Measurements from ENCODE around the gene PRH1. TPM values are rescaled to one million over a fixed set of nuclear protein-coding genes. Genes with fewer than 3 reads are reported as not detected.

PRH1 gene
- total RNA-seq, 2 donors from 2014 or later = 13.4 to 42.6 TPM

DNA sequence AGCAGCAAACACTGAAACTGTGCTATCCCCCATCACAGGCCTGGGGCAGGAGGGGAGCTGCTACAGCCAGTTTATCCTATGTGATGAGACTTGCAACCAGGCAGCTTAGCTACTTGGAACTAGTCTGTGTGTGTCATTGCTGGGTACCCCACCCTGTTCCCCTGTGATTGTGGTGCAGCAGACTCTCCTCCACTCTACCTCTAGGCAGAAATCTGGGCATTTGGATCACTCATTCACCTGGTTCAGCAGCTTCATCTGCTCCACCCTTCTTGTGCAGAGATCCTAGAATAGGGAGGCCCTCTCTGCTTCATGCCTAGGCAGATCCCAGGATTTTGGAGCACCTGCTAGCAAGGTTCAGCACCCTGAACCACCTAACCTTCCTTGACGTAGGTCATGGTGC lies 16.5 kb upstream of the PRH1 start:
- no peak overlapping the region for H3K27ac ChIP-seq (ENCODE audit: low read depth, low read length)

DNA sequence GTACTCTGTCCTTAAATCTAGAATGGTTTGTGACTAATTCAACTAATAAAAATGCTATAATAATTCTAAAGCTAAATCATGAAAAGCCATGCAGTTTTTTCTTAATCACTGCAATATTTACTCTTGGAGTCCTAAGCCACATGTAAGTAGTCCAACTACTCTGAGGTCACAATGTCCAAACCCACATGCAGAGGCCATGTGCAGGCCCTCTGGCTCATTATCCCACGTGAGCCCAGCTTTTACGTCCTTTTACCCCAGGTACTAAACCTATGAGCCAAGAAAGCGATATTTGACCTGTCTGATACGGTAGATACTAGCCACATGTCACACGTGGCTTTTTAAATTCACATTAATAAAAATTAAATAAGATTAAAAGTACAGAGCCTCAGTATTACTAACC lies 12.8 kb upstream of the PRH1 start:
- 99% methylated on average over 5 of the region's 5 CpGs; no CpG with 5 or more reads in 1 of the 2 experiments for WGBS, 2 experiments (ENCODE audit: insufficient coverage in 1 of 2, insufficient read length in 1 of 2)
- Mint-ChIP-seq H3K36me3 (ENCODE audit: low read depth) (peaks cover 9% of the 10 kb centered on the region), H3K4me1 (peaks cover 8% of the 10 kb centered on the region), H3K27ac (no peak overlapping the region), H3K9me3 (peaks cover 3% of the 10 kb centered on the region), H3K27me3 (ENCODE audit: insufficient read depth) (no peaks in the 10 kb centered on the region), H3K4me3 (no peak overlapping the region)
- Histone ChIP-seq H3K36me3 (ENCODE audit: control insufficient read depth, insufficient read depth, low read length) (no peaks in the 10 kb centered on the region), H3K4me1 (ENCODE audit: control insufficient read depth, insufficient read depth, low read length) (no peaks in the 10 kb centered on the region), H3K9ac (ENCODE audit: extremely low read depth, low read length, poor library complexity, severe bottlenecking) (no peak overlapping the region), H3K27ac (ENCODE audit: low read depth, low read length) (no peak overlapping the region), H3K9me3 (ENCODE audit: control insufficient read depth, low read length) (no peaks in the 10 kb centered on the region), H3K4me3 (ENCODE audit: low read length) (no peak overlapping the region), H3K27me3 (ENCODE audit: control insufficient read depth, insufficient read depth, low read length, poor library complexity, severe bottlenecking) (no peaks in the 10 kb centered on the region)
- TF ChIP-seq, protein P1, sequence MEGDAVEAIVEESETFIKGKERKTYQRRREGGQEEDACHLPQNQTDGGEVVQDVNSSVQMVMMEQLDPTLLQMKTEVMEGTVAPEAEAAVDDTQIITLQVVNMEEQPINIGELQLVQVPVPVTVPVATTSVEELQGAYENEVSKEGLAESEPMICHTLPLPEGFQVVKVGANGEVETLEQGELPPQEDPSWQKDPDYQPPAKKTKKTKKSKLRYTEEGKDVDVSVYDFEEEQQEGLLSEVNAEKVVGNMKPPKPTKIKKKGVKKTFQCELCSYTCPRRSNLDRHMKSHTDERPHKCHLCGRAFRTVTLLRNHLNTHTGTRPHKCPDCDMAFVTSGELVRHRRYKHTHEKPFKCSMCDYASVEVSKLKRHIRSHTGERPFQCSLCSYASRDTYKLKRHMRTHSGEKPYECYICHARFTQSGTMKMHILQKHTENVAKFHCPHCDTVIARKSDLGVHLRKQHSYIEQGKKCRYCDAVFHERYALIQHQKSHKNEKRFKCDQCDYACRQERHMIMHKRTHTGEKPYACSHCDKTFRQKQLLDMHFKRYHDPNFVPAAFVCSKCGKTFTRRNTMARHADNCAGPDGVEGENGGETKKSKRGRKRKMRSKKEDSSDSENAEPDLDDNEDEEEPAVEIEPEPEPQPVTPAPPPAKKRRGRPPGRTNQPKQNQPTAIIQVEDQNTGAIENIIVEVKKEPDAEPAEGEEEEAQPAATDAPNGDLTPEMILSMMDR (conservative IDR thresholded peaks at IDR 0.05) = no peak
- no peak for DNase-seq

More for the DNA sequence above, 16.5 kb upstream of the PRH1 start:
- H3K27me3 Mint-ChIP-seq (ENCODE audit: insufficient read depth) = no peaks in the 10 kb centered on the region
- H3K27ac Mint-ChIP-seq = peak overlapping the region; percentile 49
- Histone ChIP-seq H3K4me1 (ENCODE audit: control insufficient read depth, insufficient read depth, low read length) (no peaks in the 10 kb centered on the region), H3K4me3 (ENCODE audit: low read length) (no peak overlapping the region), H3K9me3 (ENCODE audit: control insufficient read depth, low read length) (peaks cover 27% of the 10 kb centered on the region), H3K27me3 (ENCODE audit: control insufficient read depth, insufficient read depth, low read length, poor library complexity, severe bottlenecking) (no peaks in the 10 kb centered on the region), H3K9ac (ENCODE audit: extremely low read depth, low read length, poor library complexity, severe bottlenecking) (no peak overlapping the region), H3K36me3 (ENCODE audit: control insufficient read depth, insufficient read depth, low read length) (no peaks in the 10 kb centered on the region)
- no peaks in the 10 kb centered on the region for H3K4me1 Mint-ChIP-seq
- no peak overlapping the region for H3K4me3 Mint-ChIP-seq
- 90 to 100% methylated on average over 1 of the region's 1 CpG for WGBS, 2 experiments (ENCODE audit: insufficient coverage in 1 of 2, insufficient read length in 1 of 2)
- DNase-seq = no peak
- TF ChIP-seq, protein P1 (conservative IDR thresholded peaks at IDR 0.05) = no peak
- peaks cover 27% of the 10 kb centered on the region for H3K9me3 Mint-ChIP-seq
- H3K36me3 Mint-ChIP-seq (ENCODE audit: low read depth) = peaks cover 28% of the 10 kb centered on the region

DNA sequence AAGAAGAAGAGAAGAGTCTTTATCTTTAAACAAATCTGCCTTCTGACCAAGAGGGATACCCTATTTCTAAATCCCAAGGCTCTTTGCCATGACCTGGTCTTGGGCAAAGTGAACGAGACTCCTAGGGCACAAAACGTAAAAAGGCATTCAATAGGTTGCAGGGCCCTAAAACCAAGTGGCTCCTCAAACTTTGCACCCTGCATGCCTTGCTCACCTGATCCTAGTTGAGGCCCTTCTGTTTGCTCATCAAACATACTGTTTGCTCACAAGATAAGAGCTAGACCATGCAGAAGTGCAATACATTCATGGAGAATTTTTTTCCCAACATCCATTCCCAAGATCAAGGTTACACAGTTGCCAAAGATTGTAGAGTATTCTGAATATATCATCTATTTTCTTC lies 7.9 kb upstream of the PRH1 start:
- no peaks in the 10 kb centered on the region for H3K36me3 ChIP-seq (ENCODE audit: control insufficient read depth, insufficient read depth, low read length)
- H3K4me1 Mint-ChIP-seq = peaks cover 20% of the 10 kb centered on the region
- H3K27ac ChIP-seq (ENCODE audit: low read depth, low read length) = no peak overlapping the region
- no peaks in the 10 kb centered on the region for H3K36me3 Mint-ChIP-seq (ENCODE audit: low read depth)
- H3K9ac ChIP-seq (ENCODE audit: extremely low read depth, low read length, poor library complexity, severe bottlenecking) = no peak overlapping the region
- H3K9me3 ChIP-seq (ENCODE audit: control insufficient read depth, low read length) = no peaks in the 10 kb centered on the region
- H3K27me3 Mint-ChIP-seq (ENCODE audit: insufficient read depth) = no peaks in the 10 kb centered on the region
- no peaks in the 10 kb centered on the region for H3K27me3 ChIP-seq (ENCODE audit: control insufficient read depth, insufficient read depth, low read length, poor library complexity, severe bottlenecking)
- WGBS, 2 experiments (ENCODE audit: insufficient coverage in 1 of 2, insufficient read length in 1 of 2) = 84 to 87% methylated on average over 2 of the region's 2 CpGs
- TF ChIP-seq, protein P1 (conservative IDR thresholded peaks at IDR 0.05) = no peak
- DNase-seq = no peak
- peaks cover 2% of the 10 kb centered on the region for H3K4me1 ChIP-seq (ENCODE audit: control insufficient read depth, insufficient read depth, low read length)
- no peak overlapping the region for H3K4me3 Mint-ChIP-seq
- H3K4me3 ChIP-seq (ENCODE audit: low read length) = no peak overlapping the region
- H3K27ac Mint-ChIP-seq = no peak overlapping the region
- no peaks in the 10 kb centered on the region for H3K9me3 Mint-ChIP-seq

Data from endodermal cell (in vitro differentiated cells).